ENCODE measurements around the gene NBEAL2. TPM values are rescaled to one million over a fixed set of nuclear protein-coding genes. Genes with fewer than 3 reads are reported as not detected.

Gene NBEAL2
- total and polyA plus RNA-seq, 2 donors (not counting 1 experiment from before 2014, with no cell fraction given): 1.5 to 4.5 TPM

DNA sequence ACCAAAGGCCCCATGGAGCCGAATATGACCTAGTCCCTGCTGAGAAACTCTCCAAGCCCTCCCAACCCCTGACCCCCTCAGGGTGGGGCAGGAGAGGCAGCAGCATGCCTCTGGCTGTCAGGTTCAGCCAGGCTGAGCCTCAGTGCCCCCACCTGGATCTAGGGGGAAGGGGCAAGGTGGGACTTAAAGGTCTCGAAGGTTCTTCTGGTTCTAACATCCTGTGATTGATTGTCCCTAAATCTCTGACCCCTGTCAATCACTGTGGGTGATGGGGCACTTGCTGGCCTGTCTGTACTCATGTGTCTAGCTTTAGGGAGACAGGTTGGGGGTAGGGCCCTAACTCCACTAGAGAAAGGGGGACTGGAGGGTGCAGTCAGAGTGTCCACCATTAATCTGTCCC lies 13.8 kb downstream of the NBEAL2 start:
- H3K9me3 ChIP-seq (ENCODE audit: control insufficient read depth, insufficient read depth, low read depth, low read length): no peaks in the 10 kb centered on the region
- H3K79me2 ChIP-seq (ENCODE audit: control insufficient read depth, insufficient read depth, low read length): no peaks in the 10 kb centered on the region
- TF ChIP-seq, protein P1, sequence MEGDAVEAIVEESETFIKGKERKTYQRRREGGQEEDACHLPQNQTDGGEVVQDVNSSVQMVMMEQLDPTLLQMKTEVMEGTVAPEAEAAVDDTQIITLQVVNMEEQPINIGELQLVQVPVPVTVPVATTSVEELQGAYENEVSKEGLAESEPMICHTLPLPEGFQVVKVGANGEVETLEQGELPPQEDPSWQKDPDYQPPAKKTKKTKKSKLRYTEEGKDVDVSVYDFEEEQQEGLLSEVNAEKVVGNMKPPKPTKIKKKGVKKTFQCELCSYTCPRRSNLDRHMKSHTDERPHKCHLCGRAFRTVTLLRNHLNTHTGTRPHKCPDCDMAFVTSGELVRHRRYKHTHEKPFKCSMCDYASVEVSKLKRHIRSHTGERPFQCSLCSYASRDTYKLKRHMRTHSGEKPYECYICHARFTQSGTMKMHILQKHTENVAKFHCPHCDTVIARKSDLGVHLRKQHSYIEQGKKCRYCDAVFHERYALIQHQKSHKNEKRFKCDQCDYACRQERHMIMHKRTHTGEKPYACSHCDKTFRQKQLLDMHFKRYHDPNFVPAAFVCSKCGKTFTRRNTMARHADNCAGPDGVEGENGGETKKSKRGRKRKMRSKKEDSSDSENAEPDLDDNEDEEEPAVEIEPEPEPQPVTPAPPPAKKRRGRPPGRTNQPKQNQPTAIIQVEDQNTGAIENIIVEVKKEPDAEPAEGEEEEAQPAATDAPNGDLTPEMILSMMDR (conservative IDR thresholded peaks at IDR 0.05 in 1 of 2, IDR thresholded peaks at IDR 0.05 in 1 of 2; ENCODE audit: low read depth in 1 of 2, low read length in 2 of 2): no peak
- TF ChIP-seq EZH2 (IDR thresholded peaks at IDR 0.05; ENCODE audit: low read length, missing control alignments): no peak
- no peak overlapping the region for H3K27ac ChIP-seq (ENCODE audit: insufficient read depth, low read length)
- H3K36me3 ChIP-seq (ENCODE audit: control insufficient read depth, insufficient read depth, low read length): no peaks in the 10 kb centered on the region
- no peak overlapping the region for H2AFZ ChIP-seq (ENCODE audit: low read length)
- H3K4me1 ChIP-seq (ENCODE audit: control insufficient read depth, extremely low read depth, insufficient read depth, low read length): no peaks in the 10 kb centered on the region
- H3K27me3 ChIP-seq (ENCODE audit: control insufficient read depth, insufficient read depth, low read length): no peaks in the 10 kb centered on the region
- no peaks in the 10 kb centered on the region for H4K20me1 ChIP-seq (ENCODE audit: control insufficient read depth, extremely low read depth, insufficient read depth, low read length)
- no peak overlapping the region for H3K4me3 ChIP-seq (replicated peaks in 1 of 4; ENCODE audit: control extremely low read depth in 1 of 4, insufficient read depth in 1 of 4, low read depth in 3 of 4, low read length in 4 of 4)
- no peak overlapping the region for H3K9ac ChIP-seq (ENCODE audit: insufficient read depth, low read length)
- no peak overlapping the region for H3K4me2 ChIP-seq (ENCODE audit: extremely low read depth, insufficient read depth, low read length)
- no peak for DNase-seq (ENCODE audit: low read depth in 2 of 2)

DNA sequence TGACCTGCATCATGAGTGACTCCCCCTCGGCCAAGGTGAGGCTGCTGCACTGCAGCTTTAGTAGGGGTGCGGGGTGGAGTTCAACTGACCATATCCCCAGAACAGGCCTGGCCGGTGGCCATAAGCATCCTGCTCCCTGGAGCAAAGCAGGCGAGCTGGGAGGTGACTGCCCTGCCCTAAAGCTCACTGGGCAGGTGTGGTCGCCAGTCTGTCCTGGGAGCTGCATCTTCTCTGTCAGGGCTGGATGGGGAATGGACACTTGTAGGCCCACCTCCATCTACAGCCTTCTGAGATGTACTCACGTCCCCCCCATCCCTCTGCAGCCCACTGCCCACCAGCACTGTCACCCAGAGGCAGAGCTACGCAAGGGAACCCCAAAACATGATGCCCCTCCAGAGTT lies 14.5 kb downstream of the NBEAL2 start:
- H3K79me2 ChIP-seq (ENCODE audit: control insufficient read depth, insufficient read depth, low read length): no peaks in the 10 kb centered on the region
- H3K9ac ChIP-seq (ENCODE audit: insufficient read depth, low read length): no peak overlapping the region
- no peaks in the 10 kb centered on the region for H3K36me3 ChIP-seq (ENCODE audit: control insufficient read depth, insufficient read depth, low read length)
- no peak overlapping the region for H2AFZ ChIP-seq (ENCODE audit: low read length)
- H4K20me1 ChIP-seq (ENCODE audit: control insufficient read depth, extremely low read depth, insufficient read depth, low read length): no peaks in the 10 kb centered on the region
- no peak for DNase-seq (ENCODE audit: low read depth in 2 of 2)
- no peaks in the 10 kb centered on the region for H3K4me1 ChIP-seq (ENCODE audit: control insufficient read depth, extremely low read depth, insufficient read depth, low read length)
- no peak overlapping the region for H3K4me2 ChIP-seq (ENCODE audit: extremely low read depth, insufficient read depth, low read length)
- no peaks in the 10 kb centered on the region for H3K9me3 ChIP-seq (ENCODE audit: control insufficient read depth, insufficient read depth, low read depth, low read length)
- H3K27me3 ChIP-seq (ENCODE audit: control insufficient read depth, insufficient read depth, low read length): no peaks in the 10 kb centered on the region
- no peak overlapping the region for H3K27ac ChIP-seq (ENCODE audit: insufficient read depth, low read length)
- H3K4me3 ChIP-seq (replicated peaks in 1 of 4; ENCODE audit: control extremely low read depth in 1 of 4, insufficient read depth in 1 of 4, low read depth in 3 of 4, low read length in 4 of 4): no peak overlapping the region
- TF ChIP-seq EZH2 (IDR thresholded peaks at IDR 0.05; ENCODE audit: low read length, missing control alignments): no peak
- TF ChIP-seq, protein P1 (conservative IDR thresholded peaks at IDR 0.05 in 1 of 2, IDR thresholded peaks at IDR 0.05 in 1 of 2; ENCODE audit: low read depth in 1 of 2, low read length in 2 of 2): no peak

DNA sequence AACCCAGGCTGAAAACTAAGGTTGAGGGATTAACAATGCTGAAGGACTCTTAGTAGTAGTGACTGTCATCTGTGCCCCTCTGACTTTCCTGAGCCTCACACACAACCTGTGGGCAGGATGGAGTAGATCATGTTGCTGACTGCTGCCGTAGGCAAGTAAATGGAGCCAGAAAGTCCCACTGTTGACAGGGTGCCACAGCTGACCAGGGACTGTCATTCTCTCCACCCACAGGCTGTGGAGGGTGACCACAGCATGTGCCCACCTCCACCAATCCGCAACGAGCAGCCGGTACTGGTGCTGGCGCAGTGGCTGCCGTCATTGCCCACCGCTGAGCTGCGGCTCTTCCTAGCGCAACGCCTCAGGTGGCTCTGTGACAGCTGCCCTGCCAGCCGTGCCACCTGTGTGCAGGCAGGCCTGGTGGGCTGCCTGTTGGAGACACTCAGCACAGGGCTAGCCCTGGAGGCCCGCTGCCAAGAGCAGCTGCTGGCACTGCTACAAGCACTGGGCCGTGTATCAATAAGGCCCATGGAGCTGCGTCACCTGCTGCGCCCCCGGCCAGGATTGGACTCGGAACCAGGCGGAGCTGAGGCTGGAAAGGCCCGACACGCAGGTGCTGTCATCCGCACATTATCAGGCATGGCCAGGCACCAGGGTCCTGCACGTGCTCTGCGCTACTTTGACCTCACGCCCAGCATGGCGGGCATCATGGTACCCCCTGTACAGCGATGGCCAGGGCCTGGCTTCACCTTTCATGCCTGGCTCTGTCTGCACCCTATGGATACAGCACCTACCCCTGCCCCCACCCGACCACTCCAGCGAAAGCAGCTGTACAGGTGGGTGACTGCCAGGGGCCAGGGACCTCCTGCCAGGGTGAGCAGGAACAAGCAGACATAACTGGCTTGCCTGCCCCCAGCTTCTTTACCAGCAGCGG lies 15.6 kb downstream of the NBEAL2 start:
- H3K9ac ChIP-seq (ENCODE audit: insufficient read depth, low read length): no peak overlapping the region
- no peaks in the 10 kb centered on the region for H4K20me1 ChIP-seq (ENCODE audit: control insufficient read depth, extremely low read depth, insufficient read depth, low read length)
- TF ChIP-seq EZH2 (IDR thresholded peaks at IDR 0.05; ENCODE audit: low read length, missing control alignments): no peak
- TF ChIP-seq, protein P1 (conservative IDR thresholded peaks at IDR 0.05 in 1 of 2, IDR thresholded peaks at IDR 0.05 in 1 of 2; ENCODE audit: low read depth in 1 of 2, low read length in 2 of 2): no peak
- H3K4me3 ChIP-seq (replicated peaks in 1 of 4; ENCODE audit: control extremely low read depth in 1 of 4, insufficient read depth in 1 of 4, low read depth in 3 of 4, low read length in 4 of 4): no peak overlapping the region
- H3K36me3 ChIP-seq (ENCODE audit: control insufficient read depth, insufficient read depth, low read length): no peaks in the 10 kb centered on the region
- H3K79me2 ChIP-seq (ENCODE audit: control insufficient read depth, insufficient read depth, low read length): no peaks in the 10 kb centered on the region
- H3K4me1 ChIP-seq (ENCODE audit: control insufficient read depth, extremely low read depth, insufficient read depth, low read length): no peaks in the 10 kb centered on the region
- H3K4me2 ChIP-seq (ENCODE audit: extremely low read depth, insufficient read depth, low read length): no peak overlapping the region
- H3K9me3 ChIP-seq (ENCODE audit: control insufficient read depth, insufficient read depth, low read depth, low read length): no peaks in the 10 kb centered on the region
- no peak overlapping the region for H2AFZ ChIP-seq (ENCODE audit: low read length)
- no peak for DNase-seq (ENCODE audit: low read depth in 2 of 2)
- no peak overlapping the region for H3K27ac ChIP-seq (ENCODE audit: insufficient read depth, low read length)
- H3K27me3 ChIP-seq (ENCODE audit: control insufficient read depth, insufficient read depth, low read length): no peaks in the 10 kb centered on the region

Measured in fibroblast of lung (primary cell).